ENCODE measurements around the gene PCDH9. TPM values are rescaled to one million over a fixed set of nuclear protein-coding genes. Genes with fewer than 3 reads are reported as not detected.

Gene PCDH9
- total RNA-seq, 2 experiments from 2014 or later: 0.14 to 0.21 TPM

DNA sequence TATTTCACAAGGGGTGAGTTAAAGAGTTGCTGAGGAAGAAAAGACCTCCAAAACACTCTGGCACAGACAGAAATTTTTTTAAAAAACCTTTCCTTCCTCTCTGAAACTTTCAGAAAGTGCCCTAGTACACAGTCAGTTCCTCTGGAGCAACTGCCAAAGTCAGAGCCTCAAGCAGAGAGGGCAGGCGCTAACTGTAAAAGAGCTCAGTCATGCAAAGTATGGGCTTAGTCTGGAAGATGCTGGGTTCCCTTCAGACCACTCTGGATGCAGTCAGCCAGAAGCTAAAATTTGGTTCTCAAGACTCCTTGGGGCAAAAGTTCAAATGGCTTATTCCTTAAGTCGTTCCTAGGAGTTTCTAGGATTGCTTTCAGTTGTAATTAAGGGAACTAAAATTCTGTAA lies 671.6 kb downstream of the PCDH9 start:
- Mint-ChIP-seq H3K27me3 (no peaks in the 10 kb centered on the region), H3K36me3 (ENCODE audit: low read depth) (no peaks in the 10 kb centered on the region), H3K27ac (no peak overlapping the region), H3K4me1 (no peaks in the 10 kb centered on the region), H3K9me3 (ENCODE audit: low read depth) (peaks cover 1% of the 10 kb centered on the region), H3K4me3 (no peak overlapping the region)
- ATAC-seq (no peak), DNase-seq (no peak)
- CTCF ChIA-PET: no interaction called here
- intact Hi-C loops (cut with DNase I, micrococcal nuclease): no loop called here
- POLR2A ChIA-PET: no interaction called here

DNA sequence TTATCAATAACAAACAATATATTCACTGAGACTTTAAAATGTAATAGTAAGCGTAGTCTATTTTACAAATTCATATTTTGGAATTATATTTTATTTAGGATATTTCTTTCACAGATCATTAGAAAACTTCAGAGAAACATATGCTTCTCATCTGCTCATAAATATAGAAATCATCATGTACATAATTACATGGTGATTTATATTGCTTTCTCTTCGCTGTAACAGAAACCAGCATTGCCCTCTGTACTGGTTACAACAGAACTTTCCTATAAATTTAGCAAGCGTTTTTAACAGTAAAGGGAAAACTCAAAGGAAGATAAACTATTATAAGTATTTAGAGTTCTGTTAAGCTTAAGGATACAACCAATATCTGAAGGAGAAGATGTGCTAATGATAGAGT lies 672.8 kb downstream of the PCDH9 start:
- Mint-ChIP-seq H3K27ac (no peak overlapping the region), H3K9me3 (ENCODE audit: low read depth) (no peaks in the 10 kb centered on the region), H3K4me3 (no peak overlapping the region), H3K36me3 (ENCODE audit: low read depth) (no peaks in the 10 kb centered on the region), H3K27me3 (no peaks in the 10 kb centered on the region), H3K4me1 (no peaks in the 10 kb centered on the region)
- ChIA-PET CTCF (no interaction called here), POLR2A (no interaction called here)
- ATAC-seq (no peak), DNase-seq (no peak)
- intact Hi-C loops (cut with DNase I, micrococcal nuclease): no loop called here

- no peak overlapping the region for H3K4me3 Mint-ChIP-seq
- no peaks in the 10 kb centered on the region for H3K27me3 Mint-ChIP-seq
- H3K9me3 Mint-ChIP-seq (ENCODE audit: low read depth): no peaks in the 10 kb centered on the region
- CTCF ChIA-PET: no interaction called here
- ATAC-seq (no peak), DNase-seq (no peak)
- H3K4me1 Mint-ChIP-seq: no peaks in the 10 kb centered on the region
- POLR2A ChIA-PET: no interaction called here
- H3K36me3 Mint-ChIP-seq (ENCODE audit: low read depth): no peaks in the 10 kb centered on the region
- H3K27ac Mint-ChIP-seq: no peak overlapping the region
- intact Hi-C loops (cut with DNase I, micrococcal nuclease): no loop called here
These were observed 673.8 kb downstream of the PCDH9 start for GRCh38 chr13:66556306-66556705.

- ATAC-seq: no peak
- Mint-ChIP-seq H3K4me1 (no peaks in the 10 kb centered on the region), H3K36me3 (ENCODE audit: low read depth) (no peaks in the 10 kb centered on the region), H3K9me3 (ENCODE audit: low read depth) (no peaks in the 10 kb centered on the region), H3K27me3 (no peaks in the 10 kb centered on the region), H3K27ac (no peak overlapping the region), H3K4me3 (no peak overlapping the region)
- no peak for DNase-seq
- POLR2A ChIA-PET: no interaction called here
- CTCF ChIA-PET: no interaction called here
- intact Hi-C loops (cut with DNase I, micrococcal nuclease): no loop called here
These were observed 676.7 kb downstream of the PCDH9 start for GRCh38 chr13:66553391-66553790.

DNA sequence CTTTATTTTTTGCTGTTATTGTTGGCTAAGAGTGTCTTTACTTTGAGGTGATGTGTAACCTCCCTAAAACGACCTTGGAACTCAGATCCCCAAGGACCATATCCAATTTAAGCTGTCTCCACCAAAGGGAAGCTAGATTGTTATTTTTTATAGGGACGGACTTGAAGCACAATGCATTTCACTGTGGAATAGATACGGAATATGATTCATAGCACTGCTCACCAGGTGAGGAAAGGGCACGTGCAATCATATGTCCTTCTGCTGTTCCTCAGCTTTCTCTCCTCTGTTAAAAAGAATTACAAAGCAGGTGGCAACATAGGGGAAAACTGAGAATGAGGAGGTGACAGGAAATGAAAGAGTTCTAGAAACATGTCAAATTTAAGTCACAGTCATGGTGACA lies 679.0 kb downstream of the PCDH9 start:
- ChIA-PET CTCF (interaction anchor here (0.6 kb wide), 1 partner anchor 59 kb away, joined by 4 read pairs; no protein-coding TSS in a partner anchor), POLR2A (no interaction called here)
- no peak overlapping the region for H3K27ac Mint-ChIP-seq
- ATAC-seq (no peak), DNase-seq (no peak)
- intact Hi-C loops (cut with DNase I, micrococcal nuclease): no loop called here
- no peaks in the 10 kb centered on the region for H3K9me3 Mint-ChIP-seq (ENCODE audit: low read depth)
- H3K36me3 Mint-ChIP-seq (ENCODE audit: low read depth): no peaks in the 10 kb centered on the region
- no peak overlapping the region for H3K4me3 Mint-ChIP-seq
- no peaks in the 10 kb centered on the region for H3K4me1 Mint-ChIP-seq
- H3K27me3 Mint-ChIP-seq: no peaks in the 10 kb centered on the region

DNA sequence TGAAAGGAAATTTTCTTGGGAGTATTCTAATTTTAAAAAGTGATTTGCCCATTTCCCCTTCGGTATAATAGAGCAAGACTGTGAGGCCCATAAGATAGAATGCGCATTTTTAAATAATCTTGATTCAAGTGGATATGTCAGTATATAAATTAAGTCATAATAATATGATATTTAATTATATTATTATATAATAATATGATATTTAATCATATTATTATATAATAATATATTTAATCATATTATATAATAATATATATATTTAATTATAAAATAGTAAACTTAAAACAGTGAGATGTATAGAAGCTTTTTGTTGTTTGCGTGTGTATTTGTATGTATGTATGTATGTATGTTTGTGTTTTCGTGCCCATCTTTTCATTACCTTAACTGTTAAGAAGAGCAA lies 682.5 kb downstream of the PCDH9 start:
- Mint-ChIP-seq H3K9me3 (ENCODE audit: low read depth) (no peaks in the 10 kb centered on the region), H3K4me3 (no peak overlapping the region), H3K36me3 (ENCODE audit: low read depth) (no peaks in the 10 kb centered on the region), H3K27me3 (no peaks in the 10 kb centered on the region), H3K4me1 (no peaks in the 10 kb centered on the region), H3K27ac (no peak overlapping the region)
- CTCF ChIA-PET: no interaction called here
- ATAC-seq (no peak), DNase-seq (no peak)
- POLR2A ChIA-PET: interaction anchor here (1.0 kb wide), 1 partner anchor 17 kb away, joined by 3 read pairs; no protein-coding TSS in a partner anchor
- intact Hi-C loops (cut with DNase I, micrococcal nuclease): no loop called here

DNA sequence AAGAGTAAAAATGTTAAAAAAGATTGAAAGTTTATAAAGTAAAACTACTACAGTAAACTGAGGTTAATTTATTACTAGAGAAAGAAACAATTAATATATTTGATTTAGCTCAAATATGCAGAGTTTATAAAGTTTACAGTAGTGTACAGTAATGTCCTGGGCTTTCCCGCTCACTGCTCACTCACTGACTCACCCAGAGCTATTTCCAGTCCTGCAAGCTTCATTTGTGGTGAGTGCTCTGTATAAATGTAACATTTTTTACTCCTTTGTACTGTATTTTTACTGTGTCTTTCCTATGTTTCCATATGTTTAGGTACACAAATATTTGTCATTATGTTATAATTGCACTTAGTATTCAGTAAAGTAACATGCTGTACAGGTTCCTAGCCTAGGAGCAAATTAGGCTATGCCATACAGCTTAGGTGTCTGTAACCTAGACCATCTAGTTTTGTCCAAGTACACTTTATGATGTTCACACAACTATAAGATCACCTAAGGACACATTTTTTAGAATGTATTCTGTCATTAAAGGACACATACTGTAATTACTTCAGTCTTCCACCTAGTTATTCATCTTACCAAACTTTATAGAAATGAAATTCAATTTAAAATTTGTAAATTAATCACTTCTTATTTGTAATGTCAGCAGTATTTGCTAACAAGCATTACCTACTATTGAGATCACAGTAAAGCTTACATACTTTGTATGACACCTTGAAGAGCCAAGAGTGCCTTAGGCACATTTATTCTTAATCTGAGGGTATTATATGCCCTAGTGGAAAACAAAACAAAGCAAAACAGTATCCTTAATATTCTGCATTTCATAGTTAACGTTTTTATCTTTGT lies 683.4 kb downstream of the PCDH9 start:
- ChIA-PET POLR2A (no interaction called here), CTCF (no interaction called here)
- DNase-seq: no peak
- intact Hi-C loops (cut with DNase I, micrococcal nuclease): no loop called here
- no peak for ATAC-seq
- Mint-ChIP-seq H3K4me1 (no peaks in the 10 kb centered on the region), H3K27me3 (no peaks in the 10 kb centered on the region), H3K36me3 (ENCODE audit: low read depth) (no peaks in the 10 kb centered on the region), H3K4me3 (no peak overlapping the region), H3K9me3 (ENCODE audit: low read depth) (no peaks in the 10 kb centered on the region), H3K27ac (no peak overlapping the region)

- ChIA-PET CTCF (no interaction called here), POLR2A (no interaction called here)
- intact Hi-C loops (cut with DNase I, micrococcal nuclease): no loop called here
- ATAC-seq (no peak), DNase-seq (no peak)
- no peak overlapping the region for H3K4me3 Mint-ChIP-seq
- H3K36me3 Mint-ChIP-seq (ENCODE audit: low read depth): no peaks in the 10 kb centered on the region
- H3K27me3 Mint-ChIP-seq: no peaks in the 10 kb centered on the region
- no peaks in the 10 kb centered on the region for H3K9me3 Mint-ChIP-seq (ENCODE audit: low read depth)
- no peak overlapping the region for H3K27ac Mint-ChIP-seq
- H3K4me1 Mint-ChIP-seq: no peaks in the 10 kb centered on the region
These were observed 686.4 kb downstream of the PCDH9 start for GRCh38 chr13:66543780-66544179.

DNA sequence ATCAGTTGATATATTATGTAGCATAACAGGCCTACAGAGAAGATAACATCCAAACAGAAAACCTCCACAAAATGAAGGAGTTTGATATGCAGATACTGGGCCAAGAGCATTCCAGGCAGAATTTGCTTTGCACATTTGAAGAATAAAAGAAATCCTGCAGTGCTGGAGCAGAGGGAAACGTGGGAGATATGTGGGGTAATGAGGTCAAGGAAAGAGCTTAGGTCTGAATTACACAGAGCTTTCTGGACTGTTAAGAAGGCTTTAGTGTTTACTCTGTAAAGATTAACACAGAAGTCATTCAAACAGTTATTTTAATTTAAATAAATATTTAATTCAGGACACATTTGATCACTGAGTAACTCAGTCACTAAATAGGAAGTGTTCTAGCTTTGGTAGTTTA lies 692.7 kb downstream of the PCDH9 start:
- no peaks in the 10 kb centered on the region for H3K9me3 Mint-ChIP-seq (ENCODE audit: low read depth)
- no peak for ATAC-seq
- no peak overlapping the region for H3K27ac Mint-ChIP-seq
- H3K36me3 Mint-ChIP-seq (ENCODE audit: low read depth): no peaks in the 10 kb centered on the region
- H3K4me3 Mint-ChIP-seq: no peak overlapping the region
- H3K27me3 Mint-ChIP-seq: no peaks in the 10 kb centered on the region
- POLR2A ChIA-PET: no interaction called here
- no peaks in the 10 kb centered on the region for H3K4me1 Mint-ChIP-seq
- CTCF ChIA-PET: no interaction called here
- no peak for DNase-seq
- intact Hi-C loops (cut with DNase I, micrococcal nuclease): no loop called here

- POLR2A ChIA-PET: no interaction called here
- no peak overlapping the region for H3K4me3 Mint-ChIP-seq
- no peak overlapping the region for H3K27ac Mint-ChIP-seq
- intact Hi-C loops (cut with DNase I, micrococcal nuclease): no loop called here
- CTCF ChIA-PET: no interaction called here
- no peaks in the 10 kb centered on the region for H3K27me3 Mint-ChIP-seq
- no peaks in the 10 kb centered on the region for H3K36me3 Mint-ChIP-seq (ENCODE audit: low read depth)
- H3K4me1 Mint-ChIP-seq: no peaks in the 10 kb centered on the region
- no peaks in the 10 kb centered on the region for H3K9me3 Mint-ChIP-seq (ENCODE audit: low read depth)
- no peak for DNase-seq
- no peak for ATAC-seq
These were observed 693.4 kb downstream of the PCDH9 start for GRCh38 chr13:66536746-66537145.

- ATAC-seq (no peak), DNase-seq (no peak)
- intact Hi-C loops (cut with DNase I, micrococcal nuclease): no loop called here
- POLR2A ChIA-PET: no interaction called here
- H3K27me3 Mint-ChIP-seq: no peaks in the 10 kb centered on the region
- H3K36me3 Mint-ChIP-seq (ENCODE audit: low read depth): no peaks in the 10 kb centered on the region
- H3K27ac Mint-ChIP-seq: no peak overlapping the region
- no peak overlapping the region for H3K4me3 Mint-ChIP-seq
- H3K4me1 Mint-ChIP-seq: no peaks in the 10 kb centered on the region
- H3K9me3 Mint-ChIP-seq (ENCODE audit: low read depth): no peaks in the 10 kb centered on the region
- CTCF ChIA-PET: interaction anchor here (0.6 kb wide), 1 partner anchor 449 kb away, joined by 3 read pairs; no protein-coding TSS in a partner anchor
These were observed 695.6 kb downstream of the PCDH9 start for GRCh38 chr13:66534561-66534960.

DNA sequence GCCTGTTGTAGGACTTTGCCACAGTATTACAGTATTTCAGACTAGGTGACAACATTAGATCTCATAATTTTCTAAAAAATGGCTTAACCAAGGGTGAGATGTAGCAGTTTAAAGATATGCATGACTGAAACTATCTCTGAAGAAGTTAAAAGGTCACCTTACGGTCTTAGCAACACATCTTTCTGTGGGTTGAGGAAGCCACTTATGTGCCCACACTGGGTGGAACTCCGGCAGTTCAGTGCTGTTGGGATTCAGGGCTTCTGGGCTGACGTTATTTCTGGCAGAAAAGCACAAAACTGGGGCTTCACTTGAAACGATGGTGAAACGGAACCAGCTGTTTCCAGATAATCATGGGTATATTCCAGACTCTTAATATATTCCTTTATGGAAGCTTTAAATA lies 697.3 kb downstream of the PCDH9 start:
- intact Hi-C loops (cut with DNase I, micrococcal nuclease): no loop called here
- ChIA-PET CTCF (interaction anchor here (0.9 kb wide), 1 partner anchor 8 kb away, joined by 3 read pairs; no protein-coding TSS in a partner anchor), POLR2A (no interaction called here)
- H3K27me3 Mint-ChIP-seq: no peaks in the 10 kb centered on the region
- H3K4me1 Mint-ChIP-seq: no peaks in the 10 kb centered on the region
- H3K9me3 Mint-ChIP-seq (ENCODE audit: low read depth): no peaks in the 10 kb centered on the region
- no peaks in the 10 kb centered on the region for H3K36me3 Mint-ChIP-seq (ENCODE audit: low read depth)
- H3K27ac Mint-ChIP-seq: no peak overlapping the region
- no peak for ATAC-seq
- no peak for DNase-seq
- H3K4me3 Mint-ChIP-seq: no peak overlapping the region
